Peyer's patch (tissue), 4 donors: Measurements from ENCODE around the gene C6orf132. TPM values are rescaled to one million over a fixed set of nuclear protein-coding genes. Genes with fewer than 3 reads are reported as not detected.
A peak's percentile ranks its signal among the peaks of the same experiment; 100 is the strongest.

Experiments used
- DNase-seq, 3 donors: peaks; one replicate each; pipeline ENCODE4 v3.0.0-alpha.2; 2017 to 2019
- H3K27ac ChIP-seq, 4 donors: fragments of 200-600 bp; sonication (generic); one replicate each; pipeline ENCODE4 v1.5.1; 2016 to 2019
- H3K27me3 ChIP-seq, 2 donors: fragments of 200-600 bp; sonication (generic); one replicate each; pipeline ENCODE4 v1.5.1; 2019
- H3K36me3 ChIP-seq, 3 donors: fragments of 200-600 bp; sonication (generic); one replicate each; pipeline ENCODE4 v1.5.1; 2016 to 2019
- H3K4me1 ChIP-seq, 4 donors: fragments of 200-600 bp; sonication (generic); one replicate each; pipeline ENCODE4 v1.5.1; 2016 to 2019
- H3K4me3 ChIP-seq, 4 donors: fragments of 200-600 bp; sonication (generic); 1 replicate in 3 of 4; 2 replicates in 1 of 4; pipeline ENCODE4 v1.5.1; 2016 to 2019; ENCODE audit warnings: mild to moderate bottlenecking in 1 of 4
- H3K9me3 ChIP-seq, 4 donors: fragments of 200-600 bp; sonication (generic); one replicate each; pipeline ENCODE4 v1.5.1; 2016 to 2019; ENCODE audit warnings: mild to moderate bottlenecking in 1 of 4
- POLR2A ChIP-seq, 2 donors: fragments of 450-650 bp; IDR thresholded peaks; one replicate each; pipeline ENCODE4 v1.5.1; 2017; ENCODE audit warnings: antibody characterized with exemption in 2 of 2, mild to moderate bottlenecking in 2 of 2, moderate library complexity in 2 of 2
- total RNA-seq, 4 donors: library from RNA; depleted of rRNA; stranded (reverse); fragments of >200 nt; gene quantifications; one replicate each; pipeline ENCODE4 v1.1.0, GENCODE V29; 2016
- TF ChIP-seq, protein P1 (sequence below), 6 experiments: fragments of 450-650 bp in 4 of 6; fragments of 200-600 bp in 2 of 6; sonication (generic) in 1 of 6; IDR thresholded peaks; one replicate each; pipeline ENCODE4 v1.5.1; 2017 to 2019; ENCODE audit warnings: antibody characterized with exemption in 6 of 6, mild to moderate bottlenecking in 3 of 6, moderate library complexity in 1 of 6

C6orf132 gene
- total RNA-seq, 4 donors from 2014 or later, result 47.9 to 106 (median 95.9) TPM

DNA sequence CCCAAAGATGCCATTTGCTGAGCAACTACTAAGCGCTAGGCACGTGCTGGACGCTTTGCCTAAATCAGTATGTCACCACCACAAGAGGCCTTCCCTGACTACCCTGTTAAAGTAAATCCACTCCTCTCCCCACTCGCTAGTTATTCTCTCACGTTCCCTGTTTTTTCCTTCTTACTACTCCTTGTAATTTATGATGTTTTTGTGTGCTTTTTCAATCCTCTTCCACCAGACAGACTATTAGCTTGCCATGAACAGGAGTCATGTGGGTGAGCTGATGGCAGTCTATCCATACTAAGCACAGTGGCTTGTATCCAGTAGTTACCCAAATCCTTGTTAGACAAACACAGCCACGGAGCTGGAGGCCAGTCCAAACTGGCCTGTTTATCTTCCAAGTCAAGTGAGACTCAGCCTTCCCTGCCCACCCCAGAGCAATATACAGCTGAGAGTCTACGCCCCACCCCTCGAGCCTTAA is 41.2 kb downstream of the C6orf132 start:
- no peak for DNase-seq
- H3K4me3 ChIP-seq, result no peak overlapping the region
- H3K4me1 ChIP-seq, result peaks cover 7 to 42% (median 11%) of the 10 kb centered on the region in 4 donors
- no peaks in the 10 kb centered on the region for H3K36me3 ChIP-seq
- no peaks in the 10 kb centered on the region for H3K27me3 ChIP-seq
- H3K27ac ChIP-seq, result peak overlapping the region in 3 of 4 donors; percentile 62 to 87 (median 71)
- H3K9me3 ChIP-seq, result no peaks in the 10 kb centered on the region
- TF ChIP-seq, protein P1, sequence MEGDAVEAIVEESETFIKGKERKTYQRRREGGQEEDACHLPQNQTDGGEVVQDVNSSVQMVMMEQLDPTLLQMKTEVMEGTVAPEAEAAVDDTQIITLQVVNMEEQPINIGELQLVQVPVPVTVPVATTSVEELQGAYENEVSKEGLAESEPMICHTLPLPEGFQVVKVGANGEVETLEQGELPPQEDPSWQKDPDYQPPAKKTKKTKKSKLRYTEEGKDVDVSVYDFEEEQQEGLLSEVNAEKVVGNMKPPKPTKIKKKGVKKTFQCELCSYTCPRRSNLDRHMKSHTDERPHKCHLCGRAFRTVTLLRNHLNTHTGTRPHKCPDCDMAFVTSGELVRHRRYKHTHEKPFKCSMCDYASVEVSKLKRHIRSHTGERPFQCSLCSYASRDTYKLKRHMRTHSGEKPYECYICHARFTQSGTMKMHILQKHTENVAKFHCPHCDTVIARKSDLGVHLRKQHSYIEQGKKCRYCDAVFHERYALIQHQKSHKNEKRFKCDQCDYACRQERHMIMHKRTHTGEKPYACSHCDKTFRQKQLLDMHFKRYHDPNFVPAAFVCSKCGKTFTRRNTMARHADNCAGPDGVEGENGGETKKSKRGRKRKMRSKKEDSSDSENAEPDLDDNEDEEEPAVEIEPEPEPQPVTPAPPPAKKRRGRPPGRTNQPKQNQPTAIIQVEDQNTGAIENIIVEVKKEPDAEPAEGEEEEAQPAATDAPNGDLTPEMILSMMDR (IDR thresholded peaks at IDR 0.05), result no peak
- TF ChIP-seq POLR2A (IDR thresholded peaks at IDR 0.05), result no peak

DNA sequence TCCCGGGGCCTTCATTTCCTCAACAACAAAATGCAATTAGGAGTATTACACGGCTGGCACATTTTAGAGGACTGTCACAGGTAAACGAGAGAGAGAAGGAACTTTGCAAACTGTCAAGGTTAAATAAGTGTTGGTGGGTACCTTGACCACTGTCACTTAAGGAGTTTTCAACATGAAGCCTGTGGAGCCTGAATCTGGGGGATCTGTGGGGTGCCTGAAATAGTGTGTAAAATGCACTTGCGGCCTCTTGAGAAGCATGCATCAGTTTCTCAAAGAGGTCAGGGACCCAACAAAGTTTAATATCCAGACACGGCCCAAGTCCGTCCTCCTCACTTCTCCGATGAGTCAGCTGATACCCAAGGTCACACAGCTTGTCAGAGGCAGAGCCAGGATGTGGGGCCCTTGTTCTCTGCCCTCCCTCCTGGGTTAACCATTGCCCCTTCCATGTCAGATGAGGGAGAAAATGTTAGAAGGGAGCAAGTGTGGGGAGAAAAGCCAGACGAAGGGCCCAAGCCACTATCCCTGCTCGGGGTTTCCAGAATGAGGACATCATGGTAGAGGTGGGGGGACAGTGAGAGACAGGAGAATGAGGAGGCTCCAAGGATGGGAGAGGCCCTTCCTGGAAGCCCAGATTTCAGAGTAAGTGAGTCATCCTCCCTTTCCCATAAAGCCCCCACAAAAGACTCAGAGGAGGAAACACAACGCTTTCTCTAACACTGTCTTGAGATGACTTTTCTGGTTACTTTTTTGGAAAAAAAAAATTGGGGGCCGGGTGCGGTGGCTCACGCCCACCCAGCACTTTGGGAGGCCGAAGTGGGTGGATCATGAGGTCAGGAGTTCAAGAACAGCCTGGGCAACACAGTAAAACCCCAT is 42.2 kb downstream of the C6orf132 start:
- peak overlapping the region; percentile 25 to 94 (median 79) for H3K27ac ChIP-seq
- no peaks in the 10 kb centered on the region for H3K27me3 ChIP-seq
- H3K4me1 ChIP-seq, result peaks cover 7 to 42% (median 11%) of the 10 kb centered on the region in 4 donors
- no peaks in the 10 kb centered on the region for H3K36me3 ChIP-seq
- H3K9me3 ChIP-seq, result no peaks in the 10 kb centered on the region
- H3K4me3 ChIP-seq, result no peak overlapping the region
- peak in 2 of 3 donors; percentile 67 to 82 for DNase-seq
- TF ChIP-seq, protein P1 (IDR thresholded peaks at IDR 0.05), result no peak

DNA sequence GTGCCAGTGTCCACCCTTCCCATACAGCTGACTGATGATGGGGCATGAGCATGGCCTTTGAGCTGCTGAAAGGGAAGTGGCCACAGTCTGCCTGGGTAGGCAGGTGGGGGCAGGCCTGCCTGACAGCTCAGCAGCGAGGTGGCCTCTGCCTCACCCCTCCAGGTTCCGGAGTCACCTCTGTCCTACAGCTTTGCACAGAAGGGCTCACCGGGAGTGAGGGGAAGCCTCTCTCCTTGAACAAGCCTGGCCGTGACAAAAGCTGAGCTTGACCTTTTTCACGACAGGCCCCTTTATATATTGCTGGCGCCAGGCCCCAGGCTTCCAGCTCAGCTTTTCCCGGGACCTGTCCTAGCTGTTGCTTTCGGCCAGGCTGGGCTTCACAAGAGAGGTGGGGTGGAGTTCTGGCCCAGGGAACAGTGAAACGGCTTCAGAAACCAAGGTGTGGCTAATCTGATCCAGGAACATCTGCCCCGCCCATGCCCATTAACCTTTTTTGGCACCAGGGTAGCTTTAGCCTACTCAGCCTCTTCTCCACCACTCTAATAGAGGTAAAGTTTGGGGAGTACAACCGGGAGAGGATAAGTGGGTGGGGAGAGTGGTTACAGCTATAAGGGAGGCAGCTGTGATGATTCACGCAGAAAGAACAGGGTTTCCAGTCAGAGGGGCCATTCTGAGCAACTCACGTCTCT is 42.9 kb downstream of the C6orf132 start:
- Histone ChIP-seq H3K4me3 (no peak overlapping the region), H3K4me1 (peaks cover 7 to 42% (median 8%) of the 10 kb centered on the region in 4 donors), H3K36me3 (no peaks in the 10 kb centered on the region), H3K27ac (peak overlapping the region in 3 of 4 donors; percentile 71 to 94 (median 87)), H3K9me3 (no peaks in the 10 kb centered on the region), H3K27me3 (no peaks in the 10 kb centered on the region)
- peak in 2 of 3 donors; percentile 79 to 80 for DNase-seq
- peak in 1 of 2 donors; percentile 9 for TF ChIP-seq POLR2A (IDR thresholded peaks at IDR 0.05)
- TF ChIP-seq, protein P1 (IDR thresholded peaks at IDR 0.05), result no peak

DNA sequence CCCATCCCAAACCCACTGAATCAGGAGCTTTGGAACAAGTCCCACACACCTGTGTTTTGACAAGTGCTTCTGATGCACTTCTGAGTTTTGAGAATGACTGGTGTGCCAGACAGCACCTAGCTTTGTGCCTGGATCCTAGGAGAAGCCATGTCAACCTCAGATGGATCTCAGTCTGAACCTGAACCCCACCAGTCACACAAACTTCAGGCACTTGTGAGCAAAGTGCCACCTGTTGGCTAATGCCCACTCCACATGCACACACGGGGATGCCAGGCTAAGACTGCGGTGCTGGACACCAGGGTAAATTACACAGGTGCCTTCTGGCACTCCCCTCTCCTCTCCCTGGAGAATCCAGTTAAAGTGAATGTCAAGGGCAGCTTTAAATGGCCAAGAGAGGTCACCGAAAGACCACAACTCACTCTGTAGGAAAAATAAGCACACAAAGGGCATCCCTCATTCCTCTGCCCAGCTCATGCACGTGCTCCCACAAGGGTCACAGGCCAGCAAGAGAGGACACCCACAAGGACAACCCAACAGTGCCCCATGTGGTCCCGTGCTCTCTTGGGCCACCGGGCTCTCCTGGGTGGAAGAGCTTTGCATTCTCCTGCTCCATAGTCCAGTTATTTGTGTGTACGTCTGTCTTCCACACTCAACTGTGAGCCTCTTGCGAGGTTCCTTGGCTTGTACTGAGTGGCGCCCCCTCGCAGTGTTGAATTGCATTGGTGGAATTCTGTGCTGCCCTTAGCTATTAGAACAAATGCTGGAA is 46.5 kb downstream of the C6orf132 start:
- Histone ChIP-seq H3K27ac (no peak overlapping the region), H3K4me1 (peaks cover 0 to 28% (median 5%) of the 10 kb centered on the region in 4 donors), H3K27me3 (no peaks in the 10 kb centered on the region), H3K9me3 (no peaks in the 10 kb centered on the region), H3K36me3 (no peaks in the 10 kb centered on the region), H3K4me3 (no peak overlapping the region)
- TF ChIP-seq, protein P1 (IDR thresholded peaks at IDR 0.05), result peak in 1 of 6 experiments; percentile 14
- TF ChIP-seq POLR2A (IDR thresholded peaks at IDR 0.05), result no peak
- no peak for DNase-seq

DNA sequence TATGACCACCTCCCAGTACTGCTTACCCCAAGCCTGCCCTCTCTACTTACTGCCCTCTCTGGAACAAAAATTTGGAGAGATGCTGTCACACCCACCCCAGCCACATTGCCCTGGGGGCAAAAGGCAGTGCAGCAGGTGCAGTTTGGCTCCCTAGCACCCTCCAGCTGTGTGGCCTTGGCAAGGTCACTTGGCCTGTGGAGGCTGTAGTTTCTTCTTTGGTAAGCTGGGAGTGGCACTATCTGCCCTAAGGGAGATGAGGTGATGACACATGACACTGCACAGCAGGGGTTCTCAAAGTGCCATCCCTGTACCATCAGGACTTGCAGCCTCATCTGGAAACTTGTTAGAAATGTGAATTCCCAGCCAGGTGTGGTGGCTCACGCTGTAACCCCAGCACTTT is 47.3 kb downstream of the C6orf132 start:
- Histone ChIP-seq H3K9me3 (no peaks in the 10 kb centered on the region), H3K27ac (no peak overlapping the region), H3K4me3 (no peak overlapping the region), H3K36me3 (no peaks in the 10 kb centered on the region), H3K27me3 (no peaks in the 10 kb centered on the region), H3K4me1 (peaks cover 0 to 26% (median 5%) of the 10 kb centered on the region in 4 donors)
- no peak for DNase-seq
- TF ChIP-seq POLR2A (IDR thresholded peaks at IDR 0.05), result no peak
- TF ChIP-seq, protein P1 (IDR thresholded peaks at IDR 0.05), result no peak
